ENCODE measurements around the gene MVB12A.

DNA sequence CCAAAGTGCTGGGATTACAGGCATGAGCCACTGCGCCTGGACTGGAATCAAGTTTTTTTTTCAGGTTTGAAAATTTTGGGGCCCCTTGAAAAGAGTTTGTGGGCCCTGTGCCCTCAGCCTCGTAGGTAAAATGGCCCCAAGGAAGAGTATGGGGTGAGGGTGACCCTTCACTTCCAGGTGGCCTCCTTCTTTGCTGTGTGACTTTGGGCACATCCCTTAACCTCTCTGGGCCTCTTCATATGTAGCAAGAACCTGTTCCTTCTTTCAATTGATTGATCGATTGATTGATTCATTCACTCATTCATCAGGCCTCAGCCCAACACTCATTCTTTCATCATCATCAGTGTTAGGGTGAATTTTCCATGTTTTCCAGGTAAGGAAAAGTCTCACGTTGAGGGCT lies 32.0 kb downstream of the MVB12A start:
- TF ChIP-seq JUND (IDR thresholded peaks at IDR 0.05; ENCODE audit: low read depth, low read length) (no peak), TAF1 (IDR thresholded peaks at IDR 0.05; ENCODE audit: borderline replicate concordance, low read depth, low read length) (no peak), ZNF622 (IDR thresholded peaks at IDR 0.05) (no peak), CREB1 (IDR thresholded peaks at IDR 0.05; ENCODE audit: low read depth) (no peak), MYC (IDR thresholded peaks at IDR 0.05; ENCODE audit: insufficient read depth, insufficient read length, insufficient replicate concordance, low read length, severe bottlenecking) (no peak), ZNF274 (IDR thresholded peaks at IDR 0.05; ENCODE audit: insufficient read depth, insufficient read length) (no peak), POLR2AphosphoS5 (IDR thresholded peaks at IDR 0.05; ENCODE audit: low read length) (no peak)
